Endothelial cell of umbilical vein (primary cell): ENCODE results near the gene MAPK8IP3. TPM values are rescaled to one million over a fixed set of nuclear protein-coding genes. Genes with fewer than 3 reads are reported as not detected.
A peak's percentile ranks its signal among the peaks of the same experiment; 100 is the strongest.

Source experiments
- BruUV-seq: library from RNA; stranded (reverse); fragments of 400-500 nt; replicated peaks from 2 replicates; lab custom pipeline; 2021; lab: Mats Ljungman, UMichigan
- CTCF ChIA-PET: fragments of 300-600, 350-600 bp; sonication (Branson Sonifier 250); formaldehyde crosslinking; loops from one replicate; lab custom pipeline; 2021; ENCODE audit warnings: antibody characterized with exemption, inconsistent platforms; lab: Charles Lee
- POLR2A ChIA-PET: fragments of 300-600, 350-600 bp; sonication (Branson Sonifier 250); formaldehyde crosslinking; loops from one replicate; lab custom pipeline; 2021; ENCODE audit warnings: antibody characterized with exemption, inconsistent platforms; lab: Charles Lee
- DNase-seq: peaks from one replicate; pipeline ENCODE4 v3.0.0-alpha.2; 2011; ENCODE audit warnings: low read depth, low spot score
- FAIRE-seq: peaks from 2 replicates; lab custom pipeline; 2011; peaks lifted over from hg19 to GRCh38; lab: Jason Lieb, UNC
- H2AFZ ChIP-seq: 2 replicates; pipeline ENCODE4 v1.6.0; 2012; ENCODE audit warnings: low read depth, low read length, control low read depth, inconsistent platforms
- H3K27ac ChIP-seq: 2 replicates; pipeline ENCODE4 v1.5.1; 2011; ENCODE audit warnings: low read depth, mild to moderate bottlenecking, control low read depth, low read length, moderate library complexity; ENCODE audit not compliant: insufficient read depth
- H3K27me3 ChIP-seq, 2 experiments: 2 replicates each; pipeline versions ENCODE4 v1.6.0 to v1.6.1; 2011; ENCODE audit warnings: low read length in 2 of 2, mixed read lengths in 1 of 2; ENCODE audit not compliant: control insufficient read depth in 2 of 2, insufficient read depth in 2 of 2
- H3K36me3 ChIP-seq, 2 experiments: 2 replicates in 1 of 2; 3 replicates in 1 of 2; pipeline ENCODE4 v1.5.1; 2011; ENCODE audit warnings: low read length in 2 of 2, mild to moderate bottlenecking in 1 of 2, moderate library complexity in 1 of 2; ENCODE audit not compliant: control insufficient read depth in 2 of 2, insufficient read depth in 2 of 2; ENCODE audit errors: extremely low read depth in 1 of 2
- H3K4me1 ChIP-seq: 3 replicates; pipeline ENCODE4 v1.5.1; 2011; ENCODE audit warnings: mild to moderate bottlenecking, low read length; ENCODE audit not compliant: control insufficient read depth, insufficient read depth; ENCODE audit errors: extremely low read depth
- H3K4me2 ChIP-seq: 2 replicates; pipeline ENCODE4 v1.6.1; 2011; ENCODE audit warnings: low read length, control low read depth, mixed read lengths; ENCODE audit not compliant: insufficient read depth
- H3K4me3 ChIP-seq, 3 experiments: fragments of 200-600 bp in 1 of 3; sonication (generic), shearing (Covaris generic) in 1 of 3; replicated peaks in 1 of 3; 2 replicates each; pipeline ENCODE4 v1.5.1; 2011 to 2016; ENCODE audit warnings: control low read depth in 3 of 3, low read length in 3 of 3, mild to moderate bottlenecking in 2 of 3, inconsistent platforms in 1 of 3, low read depth in 1 of 3, moderate library complexity in 1 of 3; ENCODE audit not compliant: insufficient read depth in 1 of 3
- H3K79me2 ChIP-seq: 2 replicates; pipeline ENCODE4 v1.6.0; 2012; ENCODE audit warnings: low read length, inconsistent platforms; ENCODE audit not compliant: control insufficient read depth, insufficient read depth
- H3K9ac ChIP-seq: replicated peaks from 2 replicates; pipeline ENCODE3; 2011; ENCODE audit warnings: low read length, control low read depth; ENCODE audit not compliant: insufficient read depth; ENCODE audit errors: extremely low read depth
- H3K9me1 ChIP-seq: replicated peaks from 3 replicates; pipeline ENCODE4 v1.6.0; 2011; ENCODE audit warnings: mild to moderate bottlenecking, low read length; ENCODE audit not compliant: control insufficient read depth, insufficient read depth; ENCODE audit errors: extremely low read depth
- H3K9me3 ChIP-seq: replicated peaks from 2 replicates; pipeline ENCODE4 v1.5.1; 2012; ENCODE audit warnings: low read length, inconsistent platforms; ENCODE audit not compliant: control insufficient read depth, insufficient read depth
- H4K20me1 ChIP-seq: replicated peaks from 2 replicates; pipeline ENCODE3; 2011; ENCODE audit warnings: mild to moderate bottlenecking, low read length; ENCODE audit not compliant: control insufficient read depth, insufficient read depth; ENCODE audit errors: extremely low read depth
- EZH2 ChIP-seq: IDR thresholded peaks from 2 replicates; pipeline ENCODE4 v1.6.1; 2012; ENCODE audit warnings: borderline replicate concordance, low read depth, mild to moderate bottlenecking, moderate library complexity, low read length, inconsistent platforms; ENCODE audit not compliant: severe bottlenecking
- FOS ChIP-seq: IDR thresholded peaks from 2 replicates; pipeline ENCODE4 v1.6.1; 2011; ENCODE audit warnings: mild to moderate bottlenecking, low read length, moderate library complexity, borderline replicate concordance; ENCODE audit not compliant: insufficient read depth
- GATA2 ChIP-seq: IDR thresholded peaks from 2 replicates; pipeline ENCODE4 v1.7.0; 2011; ENCODE audit warnings: low read depth, mild to moderate bottlenecking, moderate library complexity, mixed read lengths, low read length; ENCODE audit not compliant: insufficient read length, insufficient read depth
- JUN ChIP-seq: IDR thresholded peaks from 2 replicates; pipeline ENCODE4 v1.6.1; 2011; ENCODE audit warnings: borderline replicate concordance, low read depth; ENCODE audit not compliant: insufficient read length, insufficient read depth
- MYC ChIP-seq: IDR thresholded peaks from one replicate; pipeline ENCODE4 v1.6.1; 2011; ENCODE audit warnings: mild to moderate bottlenecking, low read depth, low read length
- POLR2A ChIP-seq: IDR thresholded peaks from 2 replicates; pipeline ENCODE4 v1.6.1; 2012; ENCODE audit warnings: low read depth, mild to moderate bottlenecking, control low read depth, low read length
- POLR2AphosphoS5 ChIP-seq: IDR thresholded peaks from 2 replicates; pipeline ENCODE4 v1.6.1; 2012; ENCODE audit warnings: low read depth, mild to moderate bottlenecking, control low read depth, low read length, moderate library complexity; ENCODE audit not compliant: insufficient read depth
- dilution Hi-C: fragments of 300-500 bp; cut with MboI; formaldehyde crosslinking; loops from one replicate; pipeline ENCODE4 v1.15.0; 2019; ENCODE audit warnings: low sequenced_read_pairs; ENCODE audit not compliant: extremely low pct_ligation_motif_present
- intact Hi-C: fragments of 100-400 bp; cut with micrococcal nuclease; formaldehyde crosslinking; loops from one replicate; pipeline ENCODE4 v1.10.0; 2022
- polyA plus RNA-seq, 4 experiments: library from polyadenylated mRNA; depleted of rRNA in 3 of 4; stranded (reverse) in 3 of 4; unstranded in 1 of 4; fragments of >200 nt; gene quantifications; 2 replicates each; pipeline versions ENCODE4 v1.2.1 to v1.2.3, GENCODE V29; 2011 to 2012; ENCODE audit warnings: missing spikeins in 1 of 4
- total RNA-seq: library from RNA; stranded (reverse); gene quantifications from 2 replicates; pipeline ENCODE4 v1.2.3, GENCODE V29; 2021
- TF ChIP-seq, protein P1 (sequence below), 2 donors: IDR thresholded peaks; 1 replicate in 1 of 2; 2 replicates in 1 of 2; pipeline ENCODE4 v1.5.1; 2011; ENCODE audit warnings: low read length in 2 of 2, mild to moderate bottlenecking in 2 of 2, moderate library complexity in 2 of 2, control low read depth in 1 of 2, inconsistent platforms in 1 of 2, low read depth in 1 of 2; ENCODE audit not compliant: insufficient read depth in 1 of 2; ENCODE audit errors: extremely low read depth in 1 of 2
- TF ChIP-seq, protein P2 (sequence below): IDR thresholded peaks from 2 replicates; pipeline ENCODE4 v1.6.1; 2011; ENCODE audit not compliant: insufficient read depth, insufficient read length

MAPK8IP3 gene
- total and polyA plus RNA-seq, 2 donors (not counting 3 experiments of a cell fraction or from before 2014, with no cell fraction given), result 40.7 to 92.2 TPM

- peaks cover 1% of the 10 kb centered on the region for H3K4me1 ChIP-seq
- ChIA-PET POLR2A (no interaction called here), CTCF (no interaction called here)
- H3K9ac ChIP-seq, result no peak overlapping the region
- H4K20me1 ChIP-seq, result no peaks in the 10 kb centered on the region
- no peak overlapping the region for H3K4me3 ChIP-seq
- no peaks in the 10 kb centered on the region for H3K36me3 ChIP-seq
- H2AFZ ChIP-seq, result no peak overlapping the region
- no peaks in the 10 kb centered on the region for H3K9me3 ChIP-seq
- intact Hi-C loops (no loop called here), dilution Hi-C loops (no loop called here)
- no peak overlapping the region for H3K4me2 ChIP-seq
- DNase-seq, result peak; percentile 38
- FAIRE-seq, result peak; percentile 55
- BruUV-seq, result no TSS peak
- H3K27me3 ChIP-seq, result no peaks in the 10 kb centered on the region
- H3K27ac ChIP-seq, result no peak overlapping the region
- TF ChIP-seq, protein P1, sequence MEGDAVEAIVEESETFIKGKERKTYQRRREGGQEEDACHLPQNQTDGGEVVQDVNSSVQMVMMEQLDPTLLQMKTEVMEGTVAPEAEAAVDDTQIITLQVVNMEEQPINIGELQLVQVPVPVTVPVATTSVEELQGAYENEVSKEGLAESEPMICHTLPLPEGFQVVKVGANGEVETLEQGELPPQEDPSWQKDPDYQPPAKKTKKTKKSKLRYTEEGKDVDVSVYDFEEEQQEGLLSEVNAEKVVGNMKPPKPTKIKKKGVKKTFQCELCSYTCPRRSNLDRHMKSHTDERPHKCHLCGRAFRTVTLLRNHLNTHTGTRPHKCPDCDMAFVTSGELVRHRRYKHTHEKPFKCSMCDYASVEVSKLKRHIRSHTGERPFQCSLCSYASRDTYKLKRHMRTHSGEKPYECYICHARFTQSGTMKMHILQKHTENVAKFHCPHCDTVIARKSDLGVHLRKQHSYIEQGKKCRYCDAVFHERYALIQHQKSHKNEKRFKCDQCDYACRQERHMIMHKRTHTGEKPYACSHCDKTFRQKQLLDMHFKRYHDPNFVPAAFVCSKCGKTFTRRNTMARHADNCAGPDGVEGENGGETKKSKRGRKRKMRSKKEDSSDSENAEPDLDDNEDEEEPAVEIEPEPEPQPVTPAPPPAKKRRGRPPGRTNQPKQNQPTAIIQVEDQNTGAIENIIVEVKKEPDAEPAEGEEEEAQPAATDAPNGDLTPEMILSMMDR (IDR thresholded peaks at IDR 0.05; ENCODE audit: extremely low read depth in 1 of 2, insufficient read depth in 1 of 2, low read depth in 1 of 2, low read length in 2 of 2), result no peak
- no peak for TF ChIP-seq MYC
- TF ChIP-seq EZH2, result no peak
- TF ChIP-seq, protein P2, sequence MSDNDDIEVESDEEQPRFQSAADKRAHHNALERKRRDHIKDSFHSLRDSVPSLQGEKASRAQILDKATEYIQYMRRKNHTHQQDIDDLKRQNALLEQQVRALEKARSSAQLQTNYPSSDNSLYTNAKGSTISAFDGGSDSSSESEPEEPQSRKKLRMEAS, result no peak
- no peak for TF ChIP-seq POLR2AphosphoS5
- TF ChIP-seq POLR2A, result no peak
- TF ChIP-seq JUN, result no peak
- TF ChIP-seq FOS, result no peak
- TF ChIP-seq GATA2, result no peak
- peaks cover 74% of the 10 kb centered on the region for H3K79me2 ChIP-seq
- H3K9me1 ChIP-seq, result no peaks in the 10 kb centered on the region
These were observed 6.8 kb downstream of the MAPK8IP3 start for GRCh38 chr16:1712791-1713261.
